ENCODE data around the gene CFAP45. TPM values are rescaled to one million over a fixed set of nuclear protein-coding genes. Genes with fewer than 3 reads are reported as not detected.

The CFAP45 gene, protein sequence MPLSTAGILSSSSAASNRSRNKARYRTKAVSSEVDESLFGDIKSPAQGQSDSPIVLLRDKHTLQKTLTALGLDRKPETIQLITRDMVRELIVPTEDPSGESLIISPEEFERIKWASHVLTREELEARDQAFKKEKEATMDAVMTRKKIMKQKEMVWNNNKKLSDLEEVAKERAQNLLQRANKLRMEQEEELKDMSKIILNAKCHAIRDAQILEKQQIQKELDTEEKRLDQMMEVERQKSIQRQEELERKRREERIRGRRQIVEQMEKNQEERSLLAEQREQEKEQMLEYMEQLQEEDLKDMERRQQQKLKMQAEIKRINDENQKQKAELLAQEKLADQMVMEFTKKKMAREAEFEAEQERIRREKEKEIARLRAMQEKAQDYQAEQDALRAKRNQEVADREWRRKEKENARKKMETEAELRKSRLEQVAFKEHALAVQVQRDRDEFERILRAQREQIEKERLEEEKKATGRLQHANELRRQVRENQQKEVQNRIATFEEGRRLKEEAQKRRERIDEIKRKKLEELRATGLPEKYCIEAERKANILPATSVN
- 0.86 TPM for polyA plus RNA-seq (2013, experiment 1 of 2)
- 0.71 TPM for polyA plus RNA-seq (2013, experiment 2 of 2)

DNA sequence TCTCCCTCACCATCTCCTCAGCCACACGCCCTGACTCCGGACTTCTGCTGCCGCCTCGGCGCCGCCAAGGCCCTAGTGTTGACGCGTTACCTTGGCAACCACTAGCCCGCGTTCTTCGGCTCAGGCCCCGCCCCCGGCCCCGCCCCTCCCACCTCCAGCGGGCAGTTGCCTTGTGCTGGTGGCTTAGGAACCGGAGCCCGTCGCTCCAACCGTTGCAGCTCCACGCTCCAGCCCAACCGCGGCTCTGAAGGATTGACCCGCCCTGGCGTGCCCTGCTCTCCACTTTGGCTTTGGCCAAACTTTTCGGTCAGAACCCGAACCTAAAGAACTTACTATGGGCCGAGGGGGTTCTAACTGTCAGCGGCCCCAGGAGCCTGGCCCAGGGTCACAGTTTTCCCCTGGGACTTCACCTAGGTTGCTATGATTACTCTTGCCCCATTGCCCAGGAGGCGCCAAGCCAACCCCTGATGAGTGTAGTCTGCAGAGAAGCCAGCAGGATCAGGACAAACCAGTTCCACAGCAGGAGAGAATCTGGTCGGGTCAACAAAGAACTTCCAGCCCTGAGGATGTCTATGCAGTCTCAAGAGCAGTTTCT lies at the start of gene CFAP45:
Gene CFAP45 (minus strand): TSS at position 80 of the 595 bp plus-strand sequence. CDS start 67 bp downstream, at position 13.
- no peak within 1 kb of the TSS for H3K23ac ChIP-seq (ENCODE audit: low read length in 2 of 2)
- peak within 1 kb of the TSS in 1 of 2 experiments; percentile 83 for H2BK12ac ChIP-seq (ENCODE audit: low read length in 2 of 2)
- H3K27me3 ChIP-seq (ENCODE audit: control insufficient read depth in 1 of 2, insufficient read depth in 1 of 2, low read length in 2 of 2): peaks cover 0 to 4% of the 10 kb centered on the region in 2 experiments
- H3K9me3 ChIP-seq (ENCODE audit: control insufficient read depth, low read length): peaks cover 7% of the 10 kb centered on the region
- peak within 1 kb of the TSS in 1 of 2 experiments; percentile 48 for H3K4ac ChIP-seq (ENCODE audit: low read depth in 1 of 2, low read length in 2 of 2)
- H3K4me2 ChIP-seq (ENCODE audit: low read length, poor library complexity, severe bottlenecking): peak within 1 kb of the TSS; percentile 48
- H3K18ac ChIP-seq (ENCODE audit: low read depth in 1 of 2, low read length in 2 of 2): peak within 1 kb of the TSS; percentile 43 to 66
- H3K27ac ChIP-seq (ENCODE audit: low read length, poor library complexity, severe bottlenecking): no peak within 1 kb of the TSS
- no peak within 1 kb of the TSS for H2AFZ ChIP-seq (ENCODE audit: low read depth, low read length)
- H3K79me1 ChIP-seq (replicated peaks; ENCODE audit: low read length, poor library complexity, severe bottlenecking): no peaks in the 10 kb centered on the region
- H3K36me3 ChIP-seq (ENCODE audit: control insufficient read depth in 1 of 2, insufficient read depth in 2 of 2, low read depth in 1 of 2, low read length in 2 of 2): no peaks in the 10 kb centered on the region
- WGBS: 5% methylated on average over 30 of the region's 30 CpGs
- H2BK120ac ChIP-seq (ENCODE audit: low read depth, low read length): peak within 1 kb of the TSS; percentile 42
- peak within 1 kb of the TSS; percentile 78 for H2BK15ac ChIP-seq (ENCODE audit: low read depth, poor library complexity, severe bottlenecking)
- peak; percentile 93 for DNase-seq
- H2AK5ac ChIP-seq (ENCODE audit: low read length, severe bottlenecking): no peak within 1 kb of the TSS
- H4K8ac ChIP-seq (ENCODE audit: low read length): peak within 1 kb of the TSS; percentile 85
- H3K14ac ChIP-seq (ENCODE audit: low read length in 2 of 2): peak within 1 kb of the TSS in 1 of 2 experiments; percentile 57
- peak within 1 kb of the TSS; percentile 53 for H4K91ac ChIP-seq (ENCODE audit: low read length)
- peaks cover 12% of the 10 kb centered on the region for H3K4me1 ChIP-seq (ENCODE audit: control insufficient read depth, insufficient read depth, low read depth, low read length)
- peak within 1 kb of the TSS; percentile 64 for H3K9ac ChIP-seq (ENCODE audit: low read length)
- H3K4me3 ChIP-seq (ENCODE audit: insufficient read depth in 1 of 2, low read depth in 1 of 2, low read length in 2 of 2): no peak within 1 kb of the TSS
- H2BK5ac ChIP-seq (ENCODE audit: low read depth, low read length, poor library complexity, severe bottlenecking): no peak within 1 kb of the TSS

DNA sequence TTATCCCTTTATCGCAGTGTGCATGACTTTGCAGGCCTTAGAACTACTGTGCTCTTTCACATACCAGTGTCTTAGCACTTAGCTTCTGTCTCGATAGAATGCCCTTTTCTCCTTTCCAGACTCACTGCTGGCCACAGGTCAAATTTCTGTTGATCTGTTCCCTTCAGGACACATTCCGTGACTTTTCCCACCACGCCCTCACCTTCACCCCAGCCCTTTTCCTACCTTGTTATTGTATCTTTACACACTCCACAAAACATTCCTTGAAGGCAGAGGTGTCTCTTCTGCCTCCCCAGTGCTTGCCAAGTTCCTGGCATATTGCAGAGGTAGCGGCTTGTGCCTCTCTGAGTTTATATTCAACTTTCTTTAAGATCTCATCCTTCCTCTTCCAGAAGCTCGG lies 49.2 kb upstream of the CFAP45 start:
- Histone ChIP-seq H3K4ac (ENCODE audit: low read depth in 1 of 2, low read length in 2 of 2) (no peak overlapping the region), H3K4me1 (ENCODE audit: control insufficient read depth, insufficient read depth, low read depth, low read length) (peaks cover 8% of the 10 kb centered on the region), H3K23ac (ENCODE audit: low read length in 2 of 2) (no peak overlapping the region), H4K91ac (ENCODE audit: low read length) (no peak overlapping the region), H3K4me2 (ENCODE audit: low read length, poor library complexity, severe bottlenecking) (no peak overlapping the region), H2AK5ac (ENCODE audit: low read length, severe bottlenecking) (no peak overlapping the region), H3K27ac (ENCODE audit: low read length, poor library complexity, severe bottlenecking) (no peak overlapping the region), H3K14ac (ENCODE audit: low read length in 2 of 2) (no peak overlapping the region), H4K8ac (ENCODE audit: low read length) (no peak overlapping the region), H2AFZ (ENCODE audit: low read depth, low read length) (no peak overlapping the region), H3K79me1 (replicated peaks; ENCODE audit: low read length, poor library complexity, severe bottlenecking) (no peaks in the 10 kb centered on the region), H2BK15ac (ENCODE audit: low read depth, poor library complexity, severe bottlenecking) (no peak overlapping the region), H3K36me3 (ENCODE audit: control insufficient read depth in 1 of 2, insufficient read depth in 2 of 2, low read depth in 1 of 2, low read length in 2 of 2) (no peaks in the 10 kb centered on the region), H3K9ac (ENCODE audit: low read length) (no peak overlapping the region), H3K18ac (ENCODE audit: low read depth in 1 of 2, low read length in 2 of 2) (no peak overlapping the region), H2BK5ac (ENCODE audit: low read depth, low read length, poor library complexity, severe bottlenecking) (no peak overlapping the region), H3K9me3 (ENCODE audit: control insufficient read depth, low read length) (no peaks in the 10 kb centered on the region), H3K27me3 (ENCODE audit: control insufficient read depth in 1 of 2, insufficient read depth in 1 of 2, low read length in 2 of 2) (peaks cover 14 to 79% of the 10 kb centered on the region in 2 experiments), H2BK12ac (ENCODE audit: low read length in 2 of 2) (no peak overlapping the region), H3K4me3 (ENCODE audit: insufficient read depth in 1 of 2, low read depth in 1 of 2, low read length in 2 of 2) (no peak overlapping the region), H2BK120ac (ENCODE audit: low read depth, low read length) (no peak overlapping the region)
- DNase-seq: no peak
- WGBS: 83% methylated on average over 6 of the region's 6 CpGs

DNA sequence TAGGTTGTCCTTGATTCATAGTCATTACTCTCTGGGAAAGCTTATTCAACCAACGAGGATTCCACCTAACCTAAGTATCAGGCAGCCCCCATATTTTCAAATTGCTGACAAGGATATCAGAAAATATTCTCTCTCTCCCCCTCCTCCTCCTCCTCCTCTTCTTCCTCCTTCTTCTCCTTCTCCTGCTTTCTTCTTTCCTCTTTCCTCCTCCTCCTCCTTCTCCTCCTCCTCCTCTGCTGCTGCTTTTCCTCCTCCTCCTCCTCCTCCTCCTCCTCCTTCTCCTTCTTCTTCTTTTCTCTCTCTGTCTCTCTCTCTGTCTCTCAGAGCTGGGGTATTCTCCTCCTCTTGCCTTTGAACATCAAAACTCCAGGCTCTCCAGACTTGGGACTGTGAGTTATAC lies 48.0 kb upstream of the CFAP45 start:
- no peak overlapping the region for H2AFZ ChIP-seq (ENCODE audit: low read depth, low read length)
- no peak overlapping the region for H3K4me2 ChIP-seq (ENCODE audit: low read length, poor library complexity, severe bottlenecking)
- no peak overlapping the region for H3K14ac ChIP-seq (ENCODE audit: low read length in 2 of 2)
- H3K27ac ChIP-seq (ENCODE audit: low read length, poor library complexity, severe bottlenecking): no peak overlapping the region
- no peak overlapping the region for H3K4ac ChIP-seq (ENCODE audit: low read depth in 1 of 2, low read length in 2 of 2)
- no peak for DNase-seq
- H4K91ac ChIP-seq (ENCODE audit: low read length): no peak overlapping the region
- H3K36me3 ChIP-seq (ENCODE audit: control insufficient read depth in 1 of 2, insufficient read depth in 2 of 2, low read depth in 1 of 2, low read length in 2 of 2): no peaks in the 10 kb centered on the region
- H2BK12ac ChIP-seq (ENCODE audit: low read length in 2 of 2): no peak overlapping the region
- H2BK5ac ChIP-seq (ENCODE audit: low read depth, low read length, poor library complexity, severe bottlenecking): no peak overlapping the region
- H4K8ac ChIP-seq (ENCODE audit: low read length): no peak overlapping the region
- H3K4me3 ChIP-seq (ENCODE audit: insufficient read depth in 1 of 2, low read depth in 1 of 2, low read length in 2 of 2): no peak overlapping the region
- H3K9ac ChIP-seq (ENCODE audit: low read length): no peak overlapping the region
- no peak overlapping the region for H2BK120ac ChIP-seq (ENCODE audit: low read depth, low read length)
- H2BK15ac ChIP-seq (ENCODE audit: low read depth, poor library complexity, severe bottlenecking): no peak overlapping the region
- H3K18ac ChIP-seq (ENCODE audit: low read depth in 1 of 2, low read length in 2 of 2): no peak overlapping the region
- no peaks in the 10 kb centered on the region for H3K9me3 ChIP-seq (ENCODE audit: control insufficient read depth, low read length)
- H3K79me1 ChIP-seq (replicated peaks; ENCODE audit: low read length, poor library complexity, severe bottlenecking): no peaks in the 10 kb centered on the region
- 76% methylated on average over 1 of the region's 1 CpG for WGBS
- H2AK5ac ChIP-seq (ENCODE audit: low read length, severe bottlenecking): no peak overlapping the region
- peaks cover 8% of the 10 kb centered on the region for H3K4me1 ChIP-seq (ENCODE audit: control insufficient read depth, insufficient read depth, low read depth, low read length)
- H3K27me3 ChIP-seq (ENCODE audit: control insufficient read depth in 1 of 2, insufficient read depth in 1 of 2, low read length in 2 of 2): peaks cover 26 to 80% of the 10 kb centered on the region in 2 experiments
- no peak overlapping the region for H3K23ac ChIP-seq (ENCODE audit: low read length in 2 of 2)

Measured in mesenchymal stem cell (in vitro differentiated cells and primary cell).